HPDE6-E6E7 (cell line): ENCODE measurements around the gene OTUD3.
"Not testable (repeated sequence)": the region's sequence is repeated elsewhere in the genome, so short reads cannot be mapped to it uniquely, and the experiment has no call there.

Experiments used
- DNase-seq: peaks from one replicate; pipeline ENCODE4 v3.0.0; 2011; ENCODE audit warnings: missing footprints; ENCODE audit errors: extremely low spot score

Gene OTUD3

DNA sequence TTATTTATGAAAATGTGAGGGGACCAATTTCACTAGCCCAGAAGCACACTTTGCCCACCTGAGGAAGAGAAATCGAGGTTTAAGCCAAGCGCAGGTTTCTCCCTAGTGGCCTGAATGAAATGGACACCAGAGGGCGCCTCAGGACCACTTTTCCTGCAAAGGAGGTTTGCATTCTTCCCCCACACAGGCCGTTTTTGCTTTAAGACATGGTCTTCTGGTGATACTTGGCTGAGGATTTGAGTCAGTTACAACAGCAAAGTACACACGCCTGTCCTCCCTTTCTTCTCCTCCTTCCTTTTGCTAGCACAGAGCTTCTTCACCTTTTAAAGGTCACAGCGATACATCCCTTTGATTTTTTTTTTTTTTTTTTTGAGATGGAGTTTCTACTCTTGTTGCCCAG lies 35.9 kb downstream of the OTUD3 start:
- peak; percentile 63 for DNase-seq

DNA sequence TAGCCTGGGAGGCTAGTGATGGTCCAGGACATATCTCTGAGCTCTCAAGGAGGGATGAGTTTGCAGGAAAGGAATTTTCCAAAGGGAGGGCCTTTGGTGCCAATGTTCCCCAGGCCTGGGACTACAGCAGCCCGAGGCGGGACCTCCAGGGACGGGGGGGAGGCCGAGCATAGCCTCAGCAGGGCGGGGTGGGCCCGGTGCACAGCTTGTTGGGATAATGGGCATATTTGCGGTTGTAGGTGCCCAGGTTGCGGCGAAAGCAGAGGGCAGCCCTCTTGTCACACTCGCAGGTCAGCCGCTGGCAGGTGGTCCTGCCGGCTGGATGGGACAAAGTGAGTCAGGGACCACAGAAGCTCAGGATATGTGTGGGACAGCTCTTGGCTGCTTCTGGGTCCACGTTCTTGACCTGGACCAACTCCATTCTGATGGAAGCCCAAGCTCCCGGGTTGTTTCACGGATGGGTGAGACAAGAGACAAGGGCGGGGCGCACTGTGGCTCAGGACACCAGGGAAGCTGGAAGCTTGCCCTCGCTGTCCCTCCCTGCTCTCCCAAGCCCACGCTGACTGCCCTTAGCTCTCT lies 38.0 kb downstream of the OTUD3 start:
- DNase-seq, result no peak

DNA sequence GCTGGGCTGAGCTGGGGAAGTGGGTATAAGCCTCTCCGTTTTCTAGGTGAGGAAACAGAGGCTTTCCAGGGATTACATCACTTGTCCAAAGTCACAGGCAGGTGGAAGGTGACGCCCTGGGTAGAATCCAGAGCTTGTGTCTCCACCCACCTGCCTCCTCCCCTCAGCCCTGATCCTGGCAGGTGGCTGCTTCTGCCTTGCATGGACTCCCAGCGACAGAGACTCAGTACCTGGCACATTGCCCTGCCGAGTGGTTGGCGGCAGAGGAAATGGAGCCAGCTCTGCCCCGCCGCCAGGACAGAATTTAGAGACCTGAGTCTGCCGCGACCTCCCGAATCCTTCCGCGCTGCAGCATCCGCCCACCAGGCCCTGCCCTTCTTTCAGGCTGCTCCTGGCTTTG lies 39.1 kb downstream of the OTUD3 start:
- no peak for DNase-seq

DNA sequence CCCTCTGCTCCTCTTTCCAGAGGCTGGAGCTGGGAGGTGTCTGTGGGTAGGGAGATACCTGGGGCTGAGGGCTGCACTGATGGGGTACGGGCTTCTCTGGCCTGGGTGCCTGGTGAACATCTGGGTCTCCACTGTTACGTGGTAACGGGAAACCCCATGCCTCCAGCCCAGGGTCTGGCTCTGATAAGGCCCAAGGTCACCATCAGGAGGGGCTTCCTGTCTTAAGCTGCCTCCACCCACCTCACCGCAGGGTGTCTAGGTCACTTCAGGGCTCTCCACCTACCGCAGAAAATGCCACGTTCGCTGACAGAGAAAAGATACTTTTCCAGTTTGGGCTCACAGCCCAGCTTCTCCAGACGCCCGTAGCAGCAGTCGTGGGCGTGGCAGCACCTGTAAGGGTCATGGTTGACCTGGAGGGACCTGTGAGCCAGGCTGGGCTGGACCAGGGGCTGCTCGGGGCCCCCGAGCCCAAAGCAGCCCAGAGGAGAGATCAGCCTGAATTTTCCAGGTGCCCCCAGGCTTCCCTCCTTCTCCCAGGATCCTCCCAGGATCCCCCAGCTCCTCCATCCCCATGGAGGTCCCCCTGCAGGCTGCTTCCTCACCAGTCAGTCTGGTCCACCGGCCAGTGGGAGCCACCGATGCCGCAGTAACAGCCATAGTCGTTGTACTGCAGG lies 40.0 kb downstream of the OTUD3 start:
- DNase-seq, result no peak

DNA sequence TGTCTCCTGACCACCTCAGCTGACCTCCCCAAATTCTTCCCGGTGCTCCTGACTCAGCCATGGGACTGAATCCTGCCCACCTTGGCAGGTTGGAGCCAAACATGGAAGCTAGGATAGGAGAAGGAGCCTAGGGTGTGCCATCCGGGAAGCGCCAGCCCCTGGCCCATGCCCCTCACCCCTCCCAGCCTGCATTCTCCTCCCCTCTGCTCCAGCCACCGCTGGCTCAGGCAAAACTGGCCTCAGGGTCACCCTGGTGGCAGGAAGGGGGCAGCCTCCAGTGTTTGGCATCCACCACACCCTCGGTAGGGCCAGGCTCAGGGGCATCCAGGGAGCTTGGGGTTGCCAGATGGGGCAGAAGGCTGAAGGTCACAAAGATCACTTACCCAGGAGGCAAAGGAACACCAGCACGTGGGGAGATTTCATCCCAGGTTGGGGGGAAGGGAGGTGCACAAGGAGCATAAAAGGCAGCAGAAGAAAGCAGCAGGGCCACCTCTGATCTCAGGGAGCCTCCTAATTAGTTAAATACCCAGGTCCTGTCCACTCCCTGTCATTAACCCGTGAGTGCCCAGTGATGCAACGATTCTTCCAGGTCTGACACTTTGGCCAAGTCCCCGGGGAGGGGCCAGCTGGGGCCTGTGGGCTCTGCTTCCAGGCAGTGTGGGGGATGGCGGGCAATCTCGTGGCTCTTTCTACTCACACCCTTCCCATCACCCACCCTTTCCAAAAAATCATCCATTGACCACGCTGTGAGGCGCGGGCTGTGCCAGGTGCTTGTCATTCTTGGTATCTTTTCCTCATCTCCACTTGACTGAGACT lies 41.1 kb downstream of the OTUD3 start, which contains the start of gene PLA2G2E:
PLA2G2E (minus strand) TSS at position 481 of the 816 bp plus-strand sequence; CDS start at position 423, 58 bp downstream.
- no peak for DNase-seq

DNA sequence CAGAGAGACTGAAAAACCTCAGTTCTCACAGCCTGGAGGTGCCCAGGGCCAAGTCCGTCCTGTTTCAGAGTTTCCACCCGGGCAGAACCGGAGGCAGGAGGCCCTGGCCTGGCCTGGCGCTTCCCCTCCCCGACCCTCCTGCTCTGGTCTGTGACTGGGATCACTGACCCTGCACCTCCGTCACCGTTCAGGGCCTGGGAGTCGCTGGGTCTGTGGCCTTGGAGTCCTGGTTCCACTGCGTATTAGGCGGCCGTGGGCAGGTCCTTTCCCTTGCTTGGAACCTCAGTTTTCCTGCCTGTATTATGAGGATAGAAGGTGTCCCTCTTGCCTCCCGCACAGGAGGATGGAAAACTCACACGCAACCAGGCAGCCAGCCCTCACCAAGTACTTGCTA lies 41.8 kb downstream of the OTUD3 start:
- DNase-seq, result no peak

DNA sequence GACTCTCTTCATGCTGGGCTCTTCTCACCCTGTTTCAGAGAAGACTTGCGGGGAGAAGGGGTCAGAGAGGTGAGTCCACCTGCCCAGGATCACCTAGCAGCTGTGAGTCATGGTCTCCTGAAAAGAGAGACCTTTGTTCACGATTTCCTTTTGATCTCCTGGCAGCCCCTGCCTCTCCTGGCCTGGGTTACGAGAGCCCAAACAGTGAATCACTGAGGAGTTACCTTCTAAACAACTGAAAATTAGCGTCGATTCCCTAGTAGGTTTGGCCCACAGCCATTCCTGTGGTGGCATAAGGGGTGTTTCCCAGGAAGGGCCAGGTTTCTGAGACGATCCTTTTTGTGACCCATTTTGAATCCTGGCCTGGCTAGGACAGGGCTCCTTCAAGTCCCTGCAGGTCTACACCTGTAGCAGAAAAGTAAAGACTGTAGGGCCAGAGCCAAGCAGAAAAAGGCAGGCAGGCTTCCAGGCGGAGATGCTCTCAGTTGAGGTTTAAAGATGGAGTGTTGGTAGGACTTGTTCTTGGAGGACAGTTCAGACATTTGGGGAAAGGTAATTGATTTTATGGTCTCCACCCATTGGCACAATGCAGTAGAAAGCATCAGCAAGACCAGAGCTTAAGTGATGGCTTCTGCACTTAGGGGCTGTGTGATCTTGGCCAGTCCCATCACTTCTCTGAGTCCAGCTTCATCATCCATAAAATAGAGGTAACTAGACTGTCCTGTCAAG lies 43.3 kb downstream of the OTUD3 start:
- DNase-seq, result peak; percentile 64

DNA sequence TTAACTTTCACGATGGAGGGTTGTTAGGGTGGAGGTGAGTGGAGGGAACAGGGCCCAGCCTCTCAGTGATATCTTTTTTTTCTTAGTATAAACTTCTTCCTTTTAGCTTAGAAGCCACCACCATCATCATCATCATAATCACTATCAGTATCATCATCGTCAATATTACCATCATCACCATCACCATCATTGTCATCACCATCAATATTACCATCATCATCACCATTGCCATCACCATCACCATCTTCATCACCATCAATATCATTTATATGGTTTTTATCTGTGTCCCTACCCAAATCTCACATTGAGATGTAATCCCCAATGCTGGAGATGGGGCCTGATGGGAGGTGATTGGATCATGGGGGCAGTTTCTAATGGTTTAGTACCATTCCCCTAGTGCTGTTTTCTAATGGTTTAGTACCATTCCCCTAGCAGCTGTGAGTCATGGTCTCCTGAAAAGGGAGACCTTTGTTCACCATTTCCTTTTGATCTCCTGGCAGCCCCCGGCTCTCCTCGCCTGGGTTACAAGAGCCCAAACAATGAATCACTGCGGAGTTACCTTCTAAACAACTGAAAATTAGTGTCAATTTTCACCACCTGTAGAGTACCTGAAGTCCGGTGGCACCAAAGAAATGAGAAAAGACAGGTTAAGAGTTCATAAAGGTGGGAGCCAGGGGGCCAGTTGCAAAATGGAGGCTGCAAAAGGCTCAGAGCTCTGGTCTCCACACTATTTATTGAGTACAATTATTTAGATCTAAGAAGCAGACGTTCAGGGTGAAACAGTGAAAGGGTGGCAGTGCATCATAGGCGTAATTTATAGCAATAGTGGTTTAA lies 44.3 kb downstream of the OTUD3 start:
- DNase-seq, result peak; percentile 49

DNA sequence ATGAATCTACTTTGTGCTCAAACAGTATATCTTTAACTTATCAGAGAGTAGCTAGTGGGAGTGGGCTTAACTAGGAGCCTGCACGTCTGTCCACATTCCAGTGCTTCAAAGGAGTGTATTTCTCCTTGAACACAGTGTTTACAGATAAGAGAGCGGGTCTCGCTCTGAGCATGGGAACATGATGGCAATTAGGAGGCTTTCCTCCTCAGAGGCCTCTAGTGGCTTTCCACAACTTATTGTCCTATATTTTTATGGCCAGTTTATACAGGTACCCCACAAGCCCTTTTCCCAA lies 44.9 kb downstream of the OTUD3 start:
- DNase-seq, result not testable (repeated sequence)

DNA sequence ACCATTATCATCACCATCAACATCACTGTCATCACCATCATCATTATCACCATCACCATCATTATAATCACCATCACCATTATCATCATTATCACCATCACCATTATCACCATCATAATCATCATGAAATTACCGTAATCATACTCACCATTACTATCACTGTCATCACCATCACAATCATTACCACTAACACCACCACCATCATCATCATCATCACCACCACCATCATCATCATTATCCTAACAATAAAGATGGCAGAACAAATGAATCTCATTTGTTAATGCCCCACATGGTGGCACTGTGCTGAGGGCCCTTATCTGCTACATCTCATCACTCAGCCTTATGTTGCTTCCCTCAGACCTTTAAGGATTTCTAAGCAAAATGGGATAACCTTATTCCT lies 50.7 kb downstream of the OTUD3 start:
- DNase-seq, result no peak

DNA sequence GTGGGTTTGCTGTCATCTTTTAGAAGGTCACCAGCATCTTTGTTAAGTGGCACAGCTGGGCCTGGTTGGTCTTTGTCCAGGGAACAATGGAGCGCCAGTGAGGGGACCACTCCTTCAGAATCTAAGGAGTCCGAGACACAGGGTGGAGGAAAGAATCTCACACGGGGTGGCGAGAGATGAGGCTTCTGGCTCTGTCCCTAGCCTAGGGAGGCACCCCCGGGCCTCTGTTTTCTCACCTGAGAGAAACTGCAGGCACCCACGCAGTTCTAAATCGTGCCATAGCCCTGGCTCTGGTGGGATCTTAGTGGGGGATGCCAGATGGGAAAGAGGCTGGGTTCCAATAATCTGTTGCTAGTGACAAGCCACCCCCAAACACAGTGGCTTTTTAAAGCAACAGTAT lies 52.1 kb downstream of the OTUD3 start:
- no peak for DNase-seq

DNA sequence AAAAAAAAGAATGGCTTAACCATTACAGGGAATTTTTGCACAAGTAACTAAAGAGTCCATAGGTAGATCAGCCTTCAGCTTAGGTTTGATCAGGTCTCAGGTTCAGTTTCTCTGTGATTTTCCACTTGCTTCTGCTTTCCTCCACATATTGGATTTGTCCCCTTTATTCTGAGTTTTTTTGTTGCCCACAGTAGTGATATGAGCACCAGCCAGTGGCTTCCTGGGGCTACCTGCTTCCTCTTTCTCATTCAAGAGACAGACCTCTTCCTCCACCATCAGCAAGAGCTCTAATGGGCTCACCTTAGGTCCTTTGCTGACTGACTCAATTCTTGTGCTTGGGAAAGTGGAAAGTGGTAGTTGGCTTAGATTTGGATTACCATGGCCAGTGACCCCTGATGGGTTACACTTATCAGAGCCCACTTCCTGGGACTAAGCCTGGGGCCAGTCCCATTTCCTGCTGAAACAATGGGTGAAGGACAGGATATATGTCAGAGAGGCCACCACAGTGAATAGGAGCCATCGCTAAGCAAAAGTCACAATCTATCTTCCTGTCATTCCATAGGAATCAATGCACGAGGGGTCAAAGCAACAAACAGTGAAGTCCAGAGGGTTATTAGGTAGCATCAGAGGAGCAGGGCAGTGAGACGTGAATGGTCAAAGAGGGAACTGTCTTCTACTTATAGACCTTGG lies 54.0 kb downstream of the OTUD3 start:
- DNase-seq, result no peak

DNA sequence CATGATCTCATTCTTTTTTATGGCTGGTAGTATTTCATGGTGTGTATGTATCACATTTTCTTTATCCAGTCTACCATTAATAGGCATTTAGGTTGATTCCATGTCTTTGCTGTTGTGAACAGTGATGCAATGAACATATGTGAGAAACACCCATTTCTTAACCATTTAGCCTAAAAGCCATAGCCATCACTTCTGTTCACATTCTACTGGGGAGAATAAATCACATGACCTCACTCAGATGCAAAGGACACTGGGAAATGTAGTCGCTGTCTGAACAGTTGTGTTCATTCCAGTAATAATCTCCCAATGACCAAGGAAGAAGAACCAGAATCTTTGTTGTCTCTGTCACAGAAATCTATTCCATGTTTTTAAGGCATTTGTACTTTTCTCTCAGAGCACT lies 56.3 kb downstream of the OTUD3 start:
- no peak for DNase-seq

DNA sequence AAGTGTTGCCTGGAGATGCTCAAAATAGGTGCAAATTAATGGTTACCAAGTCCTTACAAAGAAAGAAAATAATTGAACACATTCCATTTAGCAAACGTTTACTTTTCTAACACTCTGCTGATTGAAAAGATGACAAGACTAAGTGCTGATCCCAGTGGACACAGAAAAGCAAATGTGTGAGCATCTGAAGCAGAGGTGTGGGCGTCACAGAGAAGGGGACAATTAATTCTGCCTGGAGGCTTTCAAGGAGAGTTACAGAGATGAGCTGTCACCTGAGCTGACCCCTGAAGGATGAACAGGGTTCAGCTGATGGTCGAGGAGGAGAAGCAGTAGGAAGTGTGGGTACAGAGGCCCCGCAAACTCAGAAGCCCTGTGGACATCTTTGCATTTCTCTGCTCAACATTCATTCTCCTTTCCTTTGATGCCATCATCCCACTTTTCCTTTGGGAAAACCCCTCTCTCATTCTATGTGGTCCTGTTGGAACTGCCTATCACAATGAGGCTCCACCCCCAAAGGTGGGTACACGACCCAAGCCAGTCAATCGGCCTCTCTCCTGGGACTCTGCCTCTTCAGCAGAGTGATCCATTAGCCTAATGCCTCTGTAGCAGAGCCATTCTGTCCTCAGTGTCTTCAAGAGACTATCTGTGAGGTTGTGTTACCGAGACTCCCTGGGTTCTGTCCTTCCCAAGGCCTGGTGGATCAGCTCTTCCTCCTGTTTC lies 58.5 kb downstream of the OTUD3 start:
- no peak for DNase-seq

DNA sequence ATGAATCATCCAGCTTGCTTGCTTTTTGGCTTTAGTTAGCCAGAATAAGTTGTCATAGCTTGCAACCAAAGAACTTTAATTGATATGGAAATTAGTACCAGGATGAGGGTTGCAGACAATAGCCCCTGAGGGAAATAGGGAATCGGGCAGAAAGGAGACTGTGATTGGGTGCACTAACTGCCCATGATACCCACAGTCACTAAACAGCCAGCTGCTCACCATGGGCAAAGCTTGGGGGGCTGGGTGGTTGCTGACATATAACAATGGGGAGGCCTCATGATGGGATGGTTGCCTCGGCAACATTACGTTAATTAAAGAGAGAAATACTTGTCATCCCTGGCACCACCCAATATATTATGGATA lies 59.0 kb downstream of the OTUD3 start:
- DNase-seq, result no peak

DNA sequence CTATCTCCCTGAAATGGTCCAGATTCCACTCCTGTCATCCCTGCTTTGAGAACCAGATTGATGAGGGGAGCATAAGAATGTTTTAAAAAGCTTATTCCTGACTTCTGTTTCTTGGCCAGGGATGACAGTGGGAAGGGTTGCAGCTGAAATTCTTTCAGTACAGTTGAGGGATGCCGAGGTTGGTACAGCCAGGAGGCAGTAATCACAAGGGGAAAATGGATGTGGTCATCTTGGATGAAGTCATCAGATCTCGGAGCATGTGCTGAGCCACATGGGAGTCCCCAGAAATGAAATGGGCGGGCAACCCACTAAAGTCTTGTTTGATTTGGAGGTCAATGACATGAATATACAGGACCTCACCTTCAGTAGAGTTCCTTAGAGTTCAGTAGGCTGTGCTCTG lies 59.9 kb downstream of the OTUD3 start:
- DNase-seq, result no peak

DNA sequence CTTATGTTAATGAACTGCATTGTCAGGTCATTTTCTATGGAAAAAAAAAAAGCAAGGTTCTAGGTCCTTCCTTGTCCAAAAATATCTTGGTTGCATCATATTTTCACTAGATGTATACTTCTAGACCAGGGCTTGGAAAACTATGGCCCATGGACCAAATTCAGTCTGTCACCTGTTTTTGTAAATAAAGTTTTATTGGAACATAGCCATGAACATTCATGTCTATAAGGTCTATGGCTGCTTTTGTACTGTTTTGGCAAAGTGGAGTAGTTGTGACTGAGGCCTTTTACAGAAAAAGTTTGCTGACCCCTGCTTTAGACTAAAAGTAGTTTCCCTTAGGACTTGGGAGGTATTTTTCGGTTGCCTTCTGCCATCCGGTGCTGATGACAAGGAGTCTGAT lies 60.5 kb downstream of the OTUD3 start:
- no peak for DNase-seq

DNA sequence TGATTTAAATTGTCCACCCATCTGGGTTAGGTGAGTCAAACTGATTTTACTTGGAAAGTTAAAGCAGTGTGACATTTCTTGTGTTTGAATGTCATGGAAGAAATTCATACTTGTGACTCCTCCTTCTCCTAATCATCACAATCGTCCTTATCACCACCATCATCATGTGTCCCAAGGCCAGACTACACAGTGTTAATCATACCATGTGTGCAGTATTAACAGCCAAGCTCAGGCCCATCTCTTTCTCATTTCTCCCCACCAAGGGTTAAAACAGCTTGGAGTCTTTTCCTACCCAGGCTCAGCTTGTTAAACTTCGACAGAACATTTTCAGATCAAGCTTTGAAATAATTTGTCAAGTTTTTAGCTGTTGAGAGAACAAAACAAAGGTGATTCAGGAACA lies 63.7 kb downstream of the OTUD3 start:
- no peak for DNase-seq

DNA sequence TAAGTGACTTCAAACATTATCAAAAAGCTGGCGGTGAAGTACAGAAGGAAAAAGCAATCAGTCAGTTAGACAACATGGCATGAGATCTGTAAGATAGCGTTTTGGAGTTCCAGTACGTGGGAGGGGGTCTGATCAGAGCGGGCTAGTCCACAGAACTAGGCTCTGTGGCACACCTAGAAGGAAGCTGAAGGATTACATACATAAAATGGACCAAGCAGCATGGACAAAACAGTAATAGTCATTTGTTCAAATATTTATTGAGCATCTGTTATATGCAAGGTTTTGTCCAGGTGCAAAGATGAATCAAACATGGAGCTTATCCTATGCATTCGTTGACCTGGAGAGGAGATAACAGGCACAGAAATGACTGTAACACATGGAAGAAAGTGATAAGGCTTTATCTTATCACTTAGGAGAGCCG lies 64.1 kb downstream of the OTUD3 start:
- DNase-seq, result no peak

DNA sequence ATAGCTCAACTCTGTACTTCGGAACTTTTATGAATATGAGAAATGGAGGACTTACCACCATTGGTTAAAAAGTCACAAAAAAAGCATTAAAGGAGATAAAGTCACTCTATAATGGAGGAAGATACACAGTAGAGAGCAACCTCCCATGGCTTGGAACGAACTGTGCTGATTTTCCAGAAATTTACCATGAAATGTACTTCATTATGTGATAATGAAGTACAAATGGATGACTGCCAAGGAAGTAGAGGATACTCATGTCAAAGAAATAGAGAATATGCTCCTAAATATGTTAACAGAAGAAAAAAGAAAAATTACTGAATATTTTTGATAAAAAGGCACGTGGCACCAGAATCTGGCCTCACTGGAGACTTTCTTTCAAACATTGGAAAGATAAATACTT lies 64.8 kb downstream of the OTUD3 start:
- no peak for DNase-seq
